SK-N-SH treated with all-trans-retinoic acid at 6 μM for 48 hours (cell line): ENCODE results near the gene WARS2.
"Not testable (repeated sequence)": the region's sequence is repeated elsewhere in the genome, so short reads cannot be mapped to it uniquely, and the experiment has no call there.

Source experiments
- ATAC-seq: fragments of 200-7000 bp; cut with Tn5 transposase; 3 replicates; pipeline ENCODE4 v1.9.1; 2020; ENCODE audit warnings: mild to moderate bottlenecking, moderate library complexity
- ARNTL ChIP-seq: fragments of 450-650 bp; formaldehyde crosslinking; IDR thresholded peaks from 2 replicates; pipeline ENCODE4 v1.5.0; 2020; ENCODE audit warnings: low read depth, mild to moderate bottlenecking, moderate library complexity, borderline replicate concordance
- BACH2 ChIP-seq: fragments of 250-450 bp; sonication (Bioruptor Pico); IDR thresholded peaks from 2 replicates; pipeline ENCODE4 v1.9.0; 2021; ENCODE audit warnings: mild to moderate bottlenecking, borderline replicate concordance
- CSDC2 ChIP-seq: fragments of 250-450 bp; sonication (Bioruptor Pico); IDR thresholded peaks from 2 replicates; pipeline ENCODE4 v1.5.0; 2020; ENCODE audit warnings: mild to moderate bottlenecking, moderate library complexity
- ISL1 ChIP-seq: fragments of 250-450 bp; sonication (Bioruptor Pico); IDR thresholded peaks from 2 replicates; pipeline ENCODE4 v2.1.2; 2022; ENCODE audit warnings: mild to moderate bottlenecking, moderate library complexity
- OSR1 ChIP-seq: fragments of 250-450 bp; sonication (Bioruptor Pico); IDR thresholded peaks from 2 replicates; pipeline ENCODE4 v1.8.0; 2022; ENCODE audit warnings: moderate library complexity, mild to moderate bottlenecking, inconsistent platforms
- PPARA ChIP-seq: fragments of 250-450 bp; sonication (Bioruptor Pico); IDR thresholded peaks from 2 replicates; pipeline ENCODE4 v1.5.0; 2020; ENCODE audit warnings: mild to moderate bottlenecking, borderline replicate concordance
- RARB ChIP-seq: fragments of 250-450 bp; sonication (Bioruptor Pico); IDR thresholded peaks from 2 replicates; pipeline ENCODE4 v1.8.0; 2021; ENCODE audit warnings: mild to moderate bottlenecking, moderate library complexity
- SNAI2 ChIP-seq: fragments of 250-450 bp; sonication (Bioruptor Pico); IDR thresholded peaks from 2 replicates; pipeline ENCODE4 v1.5.0; 2020; ENCODE audit warnings: mild to moderate bottlenecking, moderate library complexity
- TCF4 ChIP-seq: fragments of 250-450 bp; sonication (Bioruptor Pico); IDR thresholded peaks from 2 replicates; pipeline ENCODE4 v1.8.0; 2021; ENCODE audit warnings: mild to moderate bottlenecking, moderate library complexity, borderline replicate concordance
- TOX ChIP-seq: fragments of 250-450 bp; sonication (Bioruptor Pico); IDR thresholded peaks from 2 replicates; pipeline ENCODE4 v1.8.0; 2021; ENCODE audit warnings: mild to moderate bottlenecking, moderate library complexity, borderline replicate concordance
- TSHZ2 ChIP-seq: fragments of 250-450 bp; sonication (Bioruptor Pico); IDR thresholded peaks from 2 replicates; pipeline ENCODE4 v1.5.0; 2020; ENCODE audit warnings: mild to moderate bottlenecking, moderate library complexity
- ZC3H10 ChIP-seq: fragments of 250-450 bp; sonication (Bioruptor Pico); IDR thresholded peaks from 2 replicates; pipeline ENCODE4 v1.5.1; 2021; ENCODE audit warnings: mild to moderate bottlenecking, moderate library complexity
- ZFP3 ChIP-seq: fragments of 250-450 bp; sonication (Bioruptor Pico); IDR thresholded peaks from 2 replicates; pipeline ENCODE4 v1.5.0; 2020; ENCODE audit warnings: mild to moderate bottlenecking, moderate library complexity
- ZFP30 ChIP-seq: fragments of 450-650 bp; formaldehyde crosslinking; IDR thresholded peaks from 2 replicates; pipeline ENCODE4 v1.5.0; 2022; ENCODE audit warnings: mild to moderate bottlenecking, moderate library complexity
- ZNF565 ChIP-seq: fragments of 450-650 bp; formaldehyde crosslinking; conservative IDR thresholded peaks from 2 replicates; pipeline ENCODE4 v1.5.0; 2020; ENCODE audit warnings: low read depth, mild to moderate bottlenecking, moderate library complexity
- ZNF70 ChIP-seq: fragments of 450-650 bp; formaldehyde crosslinking; IDR thresholded peaks from 2 replicates; pipeline ENCODE4 v1.5.0; 2020; ENCODE audit warnings: mild to moderate bottlenecking, moderate library complexity
- ZNF8 ChIP-seq: fragments of 450-650 bp; formaldehyde crosslinking; IDR thresholded peaks from 2 replicates; pipeline ENCODE4 v1.5.0; 2020; ENCODE audit warnings: mild to moderate bottlenecking, moderate library complexity
- TF ChIP-seq, protein P1 (sequence below): fragments of 250-450 bp; sonication (Bioruptor Pico); IDR thresholded peaks from 2 replicates; pipeline ENCODE4 v1.5.1; 2020; ENCODE audit warnings: low read depth, mild to moderate bottlenecking, moderate library complexity
- TF ChIP-seq, protein P2 (sequence below): fragments of 250-450 bp; sonication (Bioruptor Pico); IDR thresholded peaks from 2 replicates; pipeline ENCODE4 v1.5.1; 2021; ENCODE audit warnings: mild to moderate bottlenecking, moderate library complexity

Gene WARS2

GRCh38 chr1:119181218-119181617 lies 40.8 kb upstream of the WARS2 start:
- ATAC-seq: no peak
- no peak for TF ChIP-seq ZNF70
- TF ChIP-seq TOX: no peak
- no peak for TF ChIP-seq SNAI2 (CRISPR knock-in tag)
- TF ChIP-seq OSR1: no peak
- TF ChIP-seq PPARA (CRISPR knock-in tag): no peak
- TF ChIP-seq ISL1 (CRISPR knock-in tag): no peak
- no peak for TF ChIP-seq TSHZ2 (CRISPR knock-in tag)
- TF ChIP-seq ZNF8: no peak
- TF ChIP-seq ZFP3 (CRISPR knock-in tag): no peak
- TF ChIP-seq ZNF565 (CRISPR knock-in tag): no peak
- TF ChIP-seq CSDC2 (CRISPR knock-in tag): no peak
- TF ChIP-seq BACH2 (CRISPR knock-in tag): no peak
- no peak for TF ChIP-seq ZFP30 (CRISPR knock-in tag)
- TF ChIP-seq, protein P1, sequence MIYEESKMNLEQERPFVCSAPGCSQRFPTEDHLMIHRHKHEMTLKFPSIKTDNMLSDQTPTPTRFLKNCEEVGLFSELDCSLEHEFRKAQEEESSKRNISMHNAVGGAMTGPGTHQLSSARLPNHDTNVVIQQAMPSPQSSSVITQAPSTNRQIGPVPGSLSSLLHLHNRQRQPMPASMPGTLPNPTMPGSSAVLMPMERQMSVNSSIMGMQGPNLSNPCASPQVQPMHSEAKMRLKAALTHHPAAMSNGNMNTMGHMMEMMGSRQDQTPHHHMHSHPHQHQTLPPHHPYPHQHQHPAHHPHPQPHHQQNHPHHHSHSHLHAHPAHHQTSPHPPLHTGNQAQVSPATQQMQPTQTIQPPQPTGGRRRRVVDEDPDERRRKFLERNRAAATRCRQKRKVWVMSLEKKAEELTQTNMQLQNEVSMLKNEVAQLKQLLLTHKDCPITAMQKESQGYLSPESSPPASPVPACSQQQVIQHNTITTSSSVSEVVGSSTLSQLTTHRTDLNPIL: no peak
- no peak for TF ChIP-seq TCF4
- TF ChIP-seq ARNTL (CRISPR knock-in tag): no peak
- TF ChIP-seq, protein P2, sequence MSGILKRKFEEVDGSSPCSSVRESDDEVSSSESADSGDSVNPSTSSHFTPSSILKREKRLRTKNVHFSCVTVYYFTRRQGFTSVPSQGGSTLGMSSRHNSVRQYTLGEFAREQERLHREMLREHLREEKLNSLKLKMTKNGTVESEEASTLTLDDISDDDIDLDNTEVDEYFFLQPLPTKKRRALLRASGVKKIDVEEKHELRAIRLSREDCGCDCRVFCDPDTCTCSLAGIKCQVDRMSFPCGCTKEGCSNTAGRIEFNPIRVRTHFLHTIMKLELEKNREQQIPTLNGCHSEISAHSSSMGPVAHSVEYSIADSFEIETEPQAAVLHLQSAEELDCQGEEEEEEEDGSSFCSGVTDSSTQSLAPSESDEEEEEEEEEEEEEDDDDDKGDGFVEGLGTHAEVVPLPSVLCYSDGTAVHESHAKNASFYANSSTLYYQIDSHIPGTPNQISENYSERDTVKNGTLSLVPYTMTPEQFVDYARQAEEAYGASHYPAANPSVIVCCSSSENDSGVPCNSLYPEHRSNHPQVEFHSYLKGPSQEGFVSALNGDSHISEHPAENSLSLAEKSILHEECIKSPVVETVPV (CRISPR knock-in tag): no peak
- no peak for TF ChIP-seq ZC3H10 (CRISPR knock-in tag)
- TF ChIP-seq, all 23 proteins: peak for 0

DNA sequence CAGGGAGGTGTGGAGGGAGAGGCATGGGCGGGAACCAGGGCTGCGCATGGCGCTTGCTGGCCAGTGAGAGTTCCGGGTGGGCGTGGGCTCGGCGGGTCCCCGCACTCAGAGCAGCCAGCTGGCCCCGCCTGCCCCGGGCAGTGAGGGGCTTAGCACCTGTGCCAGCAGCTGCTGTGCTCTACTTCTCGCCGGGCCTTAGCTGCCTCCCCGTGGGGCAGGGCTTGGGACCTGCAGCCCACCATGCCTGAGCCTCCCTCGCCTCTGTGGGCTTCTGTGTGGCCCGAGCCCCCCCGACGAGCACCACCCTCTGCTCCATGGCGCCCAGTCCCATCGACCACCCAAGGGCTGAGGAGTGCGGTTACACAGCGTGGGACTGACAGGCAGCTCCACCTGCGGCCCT lies 38.6 kb upstream of the WARS2 start:
- TF ChIP-seq ZFP3 (CRISPR knock-in tag) (no peak), BACH2 (CRISPR knock-in tag) (no peak), ZNF565 (CRISPR knock-in tag) (no peak), CSDC2 (CRISPR knock-in tag) (no peak), RARB (CRISPR knock-in tag) (no peak), TOX (no peak), ISL1 (CRISPR knock-in tag) (no peak), PPARA (CRISPR knock-in tag) (no peak), OSR1 (no peak), ZNF8 (no peak), SNAI2 (CRISPR knock-in tag) (no peak), TCF4 (no peak), ZC3H10 (CRISPR knock-in tag) (no peak), TSHZ2 (CRISPR knock-in tag) (no peak), ZFP30 (CRISPR knock-in tag) (no peak)
- TF ChIP-seq, protein P1: no peak
- TF ChIP-seq, protein P2 (CRISPR knock-in tag): no peak
- ATAC-seq: no peak

- ATAC-seq: not testable (repeated sequence)
Observed at GRCh38 chr1:119172927-119173326, 32.5 kb upstream of the WARS2 start.

DNA sequence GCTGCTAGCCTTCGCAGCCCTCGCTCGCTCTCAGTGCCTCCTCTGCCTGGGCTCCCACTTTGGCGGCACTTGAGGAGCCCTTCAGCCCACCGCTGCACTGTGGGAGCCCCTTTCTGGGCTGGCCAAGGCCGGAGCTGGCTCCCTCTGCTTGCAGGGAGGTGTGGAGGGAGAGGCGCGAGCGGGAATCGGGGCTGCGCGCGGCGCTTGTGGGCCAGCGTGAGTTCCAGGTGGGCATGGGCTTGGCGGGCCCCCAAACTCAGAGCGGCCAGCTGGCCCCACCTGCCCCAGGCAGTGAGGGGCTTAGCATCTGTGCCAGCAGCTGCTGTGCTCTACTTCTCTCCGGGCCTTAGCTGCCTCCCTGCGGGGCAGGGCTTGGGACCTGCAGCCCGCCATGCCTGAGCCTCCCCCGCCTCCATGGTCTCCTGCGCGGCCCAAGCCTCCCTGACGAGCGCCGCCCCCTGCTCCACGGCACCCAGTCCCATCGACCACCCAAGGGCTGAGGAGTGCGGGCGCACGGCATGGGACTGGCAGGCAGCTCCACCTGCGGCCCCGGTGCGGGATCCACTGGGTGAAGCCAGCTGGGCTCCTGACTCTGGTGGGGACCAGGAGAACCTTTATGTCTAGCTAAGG lies 31.0 kb upstream of the WARS2 start:
- ATAC-seq: not testable (repeated sequence)
